ENCODE measurements around the gene TMEM35A. TPM values are rescaled to one million over a fixed set of nuclear protein-coding genes. Genes with fewer than 3 reads are reported as not detected.

The TMEM35A gene
- total RNA-seq, 1 donor from 2014 or later: 1.6 TPM

GRCh38 chrX:101071582-101071981 is 7.1 kb upstream of the TMEM35A start:
- H3K27me3 ChIP-seq (ENCODE audit: control insufficient read depth in 3 of 3, insufficient read depth in 3 of 3, low read length in 3 of 3): no peaks in the 10 kb centered on the region
- H3K27ac ChIP-seq (ENCODE audit: low read depth, low read length): no peak overlapping the region
- H3K4me3 ChIP-seq (ENCODE audit: low read length in 3 of 3): no peak overlapping the region
- H3K9ac ChIP-seq (ENCODE audit: low read depth in 1 of 3, low read length in 3 of 3): no peak overlapping the region
- no peaks in the 10 kb centered on the region for H3K36me3 ChIP-seq (ENCODE audit: control insufficient read depth in 3 of 3, insufficient read depth in 3 of 3, low read length in 3 of 3)
- no peaks in the 10 kb centered on the region for H3K4me1 ChIP-seq (ENCODE audit: control insufficient read depth in 3 of 3, insufficient read depth in 3 of 3, low read length in 3 of 3)
- no peaks in the 10 kb centered on the region for H3K9me3 ChIP-seq (ENCODE audit: control insufficient read depth in 3 of 3, low read length in 3 of 3)

GRCh38 chrX:101079736-101080270 is 1.1 kb downstream of the TMEM35A start:
- Histone ChIP-seq H3K27ac (ENCODE audit: low read depth, low read length) (no peak overlapping the region), H3K4me1 (ENCODE audit: control insufficient read depth in 3 of 3, insufficient read depth in 3 of 3, low read length in 3 of 3) (no peaks in the 10 kb centered on the region), H3K9ac (ENCODE audit: low read depth in 1 of 3, low read length in 3 of 3) (no peak overlapping the region), H3K9me3 (ENCODE audit: control insufficient read depth in 3 of 3, low read length in 3 of 3) (no peaks in the 10 kb centered on the region), H3K4me3 (ENCODE audit: low read length in 3 of 3) (peak overlapping the region in 1 of 3 donors; percentile 9), H3K27me3 (ENCODE audit: control insufficient read depth in 3 of 3, insufficient read depth in 3 of 3, low read length in 3 of 3) (peaks cover 0 to 24% (median 5%) of the 10 kb centered on the region in 3 donors), H3K36me3 (ENCODE audit: control insufficient read depth in 3 of 3, insufficient read depth in 3 of 3, low read length in 3 of 3) (no peaks in the 10 kb centered on the region)

- no peaks in the 10 kb centered on the region for H3K9me3 ChIP-seq (ENCODE audit: control insufficient read depth in 3 of 3, low read length in 3 of 3)
- no peak overlapping the region for H3K9ac ChIP-seq (ENCODE audit: low read depth in 1 of 3, low read length in 3 of 3)
- no peaks in the 10 kb centered on the region for H3K36me3 ChIP-seq (ENCODE audit: control insufficient read depth in 3 of 3, insufficient read depth in 3 of 3, low read length in 3 of 3)
- no peak overlapping the region for H3K4me3 ChIP-seq (ENCODE audit: low read length in 3 of 3)
- peaks cover 0 to 24% (median 5%) of the 10 kb centered on the region in 3 donors for H3K27me3 ChIP-seq (ENCODE audit: control insufficient read depth in 3 of 3, insufficient read depth in 3 of 3, low read length in 3 of 3)
- no peak overlapping the region for H3K27ac ChIP-seq (ENCODE audit: low read depth, low read length)
- no peaks in the 10 kb centered on the region for H3K4me1 ChIP-seq (ENCODE audit: control insufficient read depth in 3 of 3, insufficient read depth in 3 of 3, low read length in 3 of 3)
Observed at GRCh38 chrX:101080326-101081124, 1.8 kb downstream of the TMEM35A start.

- H3K27ac ChIP-seq (ENCODE audit: low read depth, low read length): no peak overlapping the region
- peaks cover 0 to 24% (median 5%) of the 10 kb centered on the region in 3 donors for H3K27me3 ChIP-seq (ENCODE audit: control insufficient read depth in 3 of 3, insufficient read depth in 3 of 3, low read length in 3 of 3)
Observed at GRCh38 chrX:101081231-101081630, 2.6 kb downstream of the TMEM35A start.

GRCh38 chrX:101091817-101092216 is 13.1 kb downstream of the TMEM35A start:
- H3K27ac ChIP-seq (ENCODE audit: low read depth, low read length): no peak overlapping the region
- no peaks in the 10 kb centered on the region for H3K9me3 ChIP-seq (ENCODE audit: control insufficient read depth in 3 of 3, low read length in 3 of 3)
- H3K36me3 ChIP-seq (ENCODE audit: control insufficient read depth in 3 of 3, insufficient read depth in 3 of 3, low read length in 3 of 3): no peaks in the 10 kb centered on the region
- H3K4me1 ChIP-seq (ENCODE audit: control insufficient read depth in 3 of 3, insufficient read depth in 3 of 3, low read length in 3 of 3): no peaks in the 10 kb centered on the region
- H3K27me3 ChIP-seq (ENCODE audit: control insufficient read depth in 3 of 3, insufficient read depth in 3 of 3, low read length in 3 of 3): no peaks in the 10 kb centered on the region
- no peak overlapping the region for H3K4me3 ChIP-seq (ENCODE audit: low read length in 3 of 3)
- H3K9ac ChIP-seq (ENCODE audit: low read depth in 1 of 3, low read length in 3 of 3): no peak overlapping the region

More at GRCh38 chrX:101081231-101081630, 2.6 kb downstream of the TMEM35A start:
- Histone ChIP-seq H3K36me3 (ENCODE audit: control insufficient read depth in 3 of 3, insufficient read depth in 3 of 3, low read length in 3 of 3) (no peaks in the 10 kb centered on the region), H3K4me3 (ENCODE audit: low read length in 3 of 3) (no peak overlapping the region), H3K4me1 (ENCODE audit: control insufficient read depth in 3 of 3, insufficient read depth in 3 of 3, low read length in 3 of 3) (no peaks in the 10 kb centered on the region), H3K9me3 (ENCODE audit: control insufficient read depth in 3 of 3, low read length in 3 of 3) (no peaks in the 10 kb centered on the region), H3K9ac (ENCODE audit: low read depth in 1 of 3, low read length in 3 of 3) (no peak overlapping the region)

- no peaks in the 10 kb centered on the region for H3K27me3 ChIP-seq (ENCODE audit: control insufficient read depth in 3 of 3, insufficient read depth in 3 of 3, low read length in 3 of 3)
- H3K4me3 ChIP-seq (ENCODE audit: low read length in 3 of 3): peak within 1 kb of the TSS; percentile 68 to 72 (median 70)
- H3K9me3 ChIP-seq (ENCODE audit: control insufficient read depth in 3 of 3, low read length in 3 of 3): no peaks in the 10 kb centered on the region
- no peaks in the 10 kb centered on the region for H3K36me3 ChIP-seq (ENCODE audit: control insufficient read depth in 3 of 3, insufficient read depth in 3 of 3, low read length in 3 of 3)
- peak within 1 kb of the TSS; percentile 86 for H3K27ac ChIP-seq (ENCODE audit: low read depth, low read length)
- peaks cover 0 to 4% (median 0%) of the 10 kb centered on the region in 3 donors for H3K4me1 ChIP-seq (ENCODE audit: control insufficient read depth in 3 of 3, insufficient read depth in 3 of 3, low read length in 3 of 3)
- H3K9ac ChIP-seq (ENCODE audit: low read depth in 1 of 3, low read length in 3 of 3): peak within 1 kb of the TSS; percentile 65 to 70 (median 66)
Observed at GRCh38 chrX:101097546-101098453, 19.1 kb downstream of the TMEM35A start, which contains the start of gene CENPI. TSS of gene CENPI (plus strand) at chrX:101098204. CDS start at chrX:101101071, 2,867 bp downstream.

GRCh38 chrX:101108284-101108683 is 29.6 kb downstream of the TMEM35A start:
- Histone ChIP-seq H3K4me3 (ENCODE audit: low read length in 3 of 3) (no peak overlapping the region), H3K36me3 (ENCODE audit: control insufficient read depth in 3 of 3, insufficient read depth in 3 of 3, low read length in 3 of 3) (no peaks in the 10 kb centered on the region), H3K9me3 (ENCODE audit: control insufficient read depth in 3 of 3, low read length in 3 of 3) (no peaks in the 10 kb centered on the region), H3K27ac (ENCODE audit: low read depth, low read length) (no peak overlapping the region), H3K27me3 (ENCODE audit: control insufficient read depth in 3 of 3, insufficient read depth in 3 of 3, low read length in 3 of 3) (no peaks in the 10 kb centered on the region), H3K4me1 (ENCODE audit: control insufficient read depth in 3 of 3, insufficient read depth in 3 of 3, low read length in 3 of 3) (no peaks in the 10 kb centered on the region), H3K9ac (ENCODE audit: low read depth in 1 of 3, low read length in 3 of 3) (no peak overlapping the region)

- no peaks in the 10 kb centered on the region for H3K4me1 ChIP-seq (ENCODE audit: control insufficient read depth in 3 of 3, insufficient read depth in 3 of 3, low read length in 3 of 3)
- H3K4me3 ChIP-seq (ENCODE audit: low read length in 3 of 3): no peak overlapping the region
- no peaks in the 10 kb centered on the region for H3K36me3 ChIP-seq (ENCODE audit: control insufficient read depth in 3 of 3, insufficient read depth in 3 of 3, low read length in 3 of 3)
- no peaks in the 10 kb centered on the region for H3K9me3 ChIP-seq (ENCODE audit: control insufficient read depth in 3 of 3, low read length in 3 of 3)
- H3K27me3 ChIP-seq (ENCODE audit: control insufficient read depth in 3 of 3, insufficient read depth in 3 of 3, low read length in 3 of 3): no peaks in the 10 kb centered on the region
- H3K27ac ChIP-seq (ENCODE audit: low read depth, low read length): no peak overlapping the region
- H3K9ac ChIP-seq (ENCODE audit: low read depth in 1 of 3, low read length in 3 of 3): no peak overlapping the region
Observed at GRCh38 chrX:101117701-101118100, 39.0 kb downstream of the TMEM35A start.

GRCh38 chrX:101136235-101136634 is 57.6 kb downstream of the TMEM35A start:
- Histone ChIP-seq H3K9me3 (ENCODE audit: control insufficient read depth in 3 of 3, low read length in 3 of 3) (no peaks in the 10 kb centered on the region), H3K4me3 (ENCODE audit: low read length in 3 of 3) (no peak overlapping the region), H3K4me1 (ENCODE audit: control insufficient read depth in 3 of 3, insufficient read depth in 3 of 3, low read length in 3 of 3) (no peaks in the 10 kb centered on the region), H3K27ac (ENCODE audit: low read depth, low read length) (no peak overlapping the region), H3K36me3 (ENCODE audit: control insufficient read depth in 3 of 3, insufficient read depth in 3 of 3, low read length in 3 of 3) (no peaks in the 10 kb centered on the region), H3K27me3 (ENCODE audit: control insufficient read depth in 3 of 3, insufficient read depth in 3 of 3, low read length in 3 of 3) (no peaks in the 10 kb centered on the region), H3K9ac (ENCODE audit: low read depth in 1 of 3, low read length in 3 of 3) (no peak overlapping the region)
